SK-N-DZ (cell line): ENCODE measurements around the gene MAB21L4. TPM values are rescaled to one million over a fixed set of nuclear protein-coding genes. Genes with fewer than 3 reads are reported as not detected.

ENCODE experiments used
- DNase-seq: peaks from one replicate; pipeline ENCODE4 v3.0.0-alpha.2; 2015; ENCODE audit warnings: low spot score
- polyA plus RNA-seq, 2 experiments: library from polyadenylated mRNA; depleted of rRNA; stranded (reverse); fragments of >200 nt; gene quantifications; 2 replicates each; pipeline ENCODE4 v1.2.3, GENCODE V29; 2014

MAB21L4 gene
- 0.08 TPM in 1 of 2 replicates, not detected in the other for polyA plus RNA-seq (2014; cell fraction: cytosol; rRNA removed)
- polyA plus RNA-seq (2014; cell fraction: nucleus; rRNA removed): 0.57 and 1.2 TPM in 2 replicates

GRCh38 chr2:240895656-240896388 lies at the start of gene MAB21L4:
MAB21L4 (minus strand) TSS chr2:240896156; CDS start chr2:240895997, 159 bp downstream.
- DNase-seq: no peak

- no peak for DNase-seq
Measured at GRCh38 chr2:240936106-240936505, 40.1 kb upstream of the MAB21L4 start.

- DNase-seq: no peak
Measured at GRCh38 chr2:240935103-240935876, 39.3 kb upstream of the MAB21L4 start.

- DNase-seq: no peak
Measured at GRCh38 chr2:240934701-240935102, 38.7 kb upstream of the MAB21L4 start.

- DNase-seq: no peak
Measured at GRCh38 chr2:240933966-240934700, 38.2 kb upstream of the MAB21L4 start.

GRCh38 chr2:240933048-240933965 lies 37.4 kb upstream of the MAB21L4 start:
- DNase-seq: no peak

- no peak for DNase-seq
Measured at GRCh38 chr2:240932724-240933047, 36.7 kb upstream of the MAB21L4 start.

GRCh38 chr2:240932001-240932723 lies 36.2 kb upstream of the MAB21L4 start:
- no peak for DNase-seq

- DNase-seq: no peak
Measured at GRCh38 chr2:240931319-240931949, 35.5 kb upstream of the MAB21L4 start.

GRCh38 chr2:240930631-240931318 lies 34.8 kb upstream of the MAB21L4 start:
- DNase-seq: no peak

GRCh38 chr2:240930096-240930630 lies 34.2 kb upstream of the MAB21L4 start:
- DNase-seq: no peak

- no peak for DNase-seq
Measured at GRCh38 chr2:240929364-240930095, 33.6 kb upstream of the MAB21L4 start.

- no peak for DNase-seq
Measured at GRCh38 chr2:240928476-240929363, 32.8 kb upstream of the MAB21L4 start.

GRCh38 chr2:240927390-240927781 lies 31.4 kb upstream of the MAB21L4 start:
- DNase-seq: no peak

GRCh38 chr2:240926516-240927389 lies 30.8 kb upstream of the MAB21L4 start:
- DNase-seq: no peak
